ENCODE data around the gene MAP3K14. TPM values are rescaled to one million over a fixed set of nuclear protein-coding genes. Genes with fewer than 3 reads are reported as not detected.

MAP3K14 gene
- total RNA-seq, 4 donors from 2014 or later, result 16.5 to 30.4 (median 24.7) TPM

GRCh38 chr17:45289301-45290268 lies 27.2 kb downstream of the MAP3K14 start:
- no peak for TF ChIP-seq POLR2A (IDR thresholded peaks at IDR 0.05)
- no peak for TF ChIP-seq CTCF (IDR thresholded peaks at IDR 0.05)
- peak in 1 of 3 donors; percentile 50 for DNase-seq
- Histone ChIP-seq H3K9me3 (no peaks in the 10 kb centered on the region), H3K27me3 (no peaks in the 10 kb centered on the region), H3K4me3 (no peak overlapping the region), H3K27ac (peak overlapping the region in 2 of 4 donors; percentile 37 to 67), H3K4me1 (peaks cover 14 to 74% (median 27%) of the 10 kb centered on the region in 4 donors), H3K36me3 (peaks cover 0 to 53% (median 0%) of the 10 kb centered on the region in 3 donors)

- TF ChIP-seq CTCF (IDR thresholded peaks at IDR 0.05) (no peak), POLR2A (IDR thresholded peaks at IDR 0.05) (no peak)
- H3K36me3 ChIP-seq, result peaks cover 0 to 61% (median 0%) of the 10 kb centered on the region in 3 donors
- H3K27ac ChIP-seq, result peak overlapping the region in 2 of 4 donors; percentile 37 to 67
- no peaks in the 10 kb centered on the region for H3K27me3 ChIP-seq
- H3K4me3 ChIP-seq, result no peak overlapping the region
- H3K4me1 ChIP-seq, result peaks cover 9 to 66% (median 22%) of the 10 kb centered on the region in 4 donors
- H3K9me3 ChIP-seq, result no peaks in the 10 kb centered on the region
- DNase-seq, result peak in 1 of 3 donors; percentile 36
These were observed 28.0 kb downstream of the MAP3K14 start for GRCh38 chr17:45288825-45289224.

GRCh38 chr17:45287526-45288500 lies 29.0 kb downstream of the MAP3K14 start:
- TF ChIP-seq CTCF (IDR thresholded peaks at IDR 0.05) (no peak), POLR2A (IDR thresholded peaks at IDR 0.05) (no peak)
- no peak for DNase-seq
- Histone ChIP-seq H3K27me3 (no peaks in the 10 kb centered on the region), H3K4me1 (peaks cover 3 to 65% (median 12%) of the 10 kb centered on the region in 4 donors), H3K4me3 (no peak overlapping the region), H3K27ac (peak overlapping the region in 2 of 4 donors; percentile 61 to 67), H3K36me3 (peaks cover 0 to 71% (median 0%) of the 10 kb centered on the region in 3 donors), H3K9me3 (no peaks in the 10 kb centered on the region)

GRCh38 chr17:45286286-45286685 lies 30.5 kb downstream of the MAP3K14 start:
- Histone ChIP-seq H3K4me1 (peaks cover 0 to 54% (median 6%) of the 10 kb centered on the region in 4 donors), H3K4me3 (no peak overlapping the region), H3K27ac (no peak overlapping the region), H3K36me3 (peaks cover 0 to 74% (median 0%) of the 10 kb centered on the region in 3 donors), H3K27me3 (no peaks in the 10 kb centered on the region), H3K9me3 (no peaks in the 10 kb centered on the region)
- DNase-seq, result no peak
- TF ChIP-seq POLR2A (IDR thresholded peaks at IDR 0.05), result no peak
- TF ChIP-seq CTCF (IDR thresholded peaks at IDR 0.05), result no peak

Measured in Peyer's patch (tissue), 4 donors.